NCI-H2171 treated with DMSO at 0.1 percent for 48 hours (cell line): Measurements from ENCODE around the gene ANKRD44.
A peak's percentile ranks its signal among the peaks of the same experiment; 100 is the strongest.

Experiments
- DNase-seq: peaks from one replicate; lab custom pipeline; 2025; lab: John Stamatoyannopoulos, UW

The ANKRD44 gene

DNA sequence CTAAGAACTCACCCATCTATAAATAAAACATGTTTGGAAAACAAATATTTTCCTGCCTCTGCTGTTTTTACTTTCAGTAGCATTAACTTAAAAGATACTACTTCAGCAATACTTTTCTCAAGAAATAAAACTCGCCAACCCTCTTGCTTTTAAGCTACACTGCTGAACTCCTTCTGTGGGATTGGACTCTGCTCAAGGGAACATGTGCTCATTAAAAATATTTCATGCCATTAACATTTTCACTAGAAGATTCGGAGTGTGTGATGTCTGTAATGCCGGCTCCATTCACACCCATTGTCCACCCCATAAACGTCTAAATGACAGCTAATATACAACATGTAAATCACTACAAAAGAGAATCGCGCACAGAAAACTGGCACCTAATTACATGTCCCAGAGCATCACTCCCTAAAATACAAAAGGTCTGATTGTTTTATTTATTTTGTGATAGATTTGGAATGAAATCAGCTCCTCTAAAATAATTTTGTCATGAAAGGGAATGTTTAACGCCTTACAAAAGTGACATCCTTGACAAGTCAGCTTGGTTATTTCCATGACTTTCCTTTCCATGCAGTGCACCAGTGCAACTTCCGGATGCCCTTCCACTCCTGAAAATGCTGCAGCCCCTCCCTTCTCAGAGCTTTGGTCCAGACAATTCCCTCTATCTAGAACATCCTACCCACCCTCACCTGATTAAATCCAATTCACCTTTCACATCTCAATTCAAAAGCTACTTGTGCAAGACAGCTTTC is 73.1 kb downstream of the ANKRD44 start:
- DNase-seq = no peak

DNA sequence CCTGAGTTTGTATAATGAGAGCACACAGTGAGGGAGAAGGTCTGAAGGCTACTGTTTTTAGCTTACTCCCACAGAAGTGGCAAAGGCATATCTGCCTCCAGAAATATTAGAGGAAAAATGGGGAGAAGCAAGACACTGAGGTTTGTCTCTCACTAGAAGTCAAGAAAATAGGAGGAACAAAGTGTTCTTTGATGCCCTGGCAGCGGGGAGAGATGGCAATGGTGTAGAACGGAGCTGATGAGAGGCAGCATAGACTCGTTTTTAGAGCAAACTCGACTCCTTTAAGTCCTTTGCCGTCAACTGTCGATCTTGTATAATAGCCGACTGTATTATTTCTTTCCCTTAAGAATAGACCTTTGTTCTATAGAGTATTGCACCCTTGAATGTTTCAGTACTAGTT is 73.8 kb downstream of the ANKRD44 start:
- DNase-seq = no peak

DNA sequence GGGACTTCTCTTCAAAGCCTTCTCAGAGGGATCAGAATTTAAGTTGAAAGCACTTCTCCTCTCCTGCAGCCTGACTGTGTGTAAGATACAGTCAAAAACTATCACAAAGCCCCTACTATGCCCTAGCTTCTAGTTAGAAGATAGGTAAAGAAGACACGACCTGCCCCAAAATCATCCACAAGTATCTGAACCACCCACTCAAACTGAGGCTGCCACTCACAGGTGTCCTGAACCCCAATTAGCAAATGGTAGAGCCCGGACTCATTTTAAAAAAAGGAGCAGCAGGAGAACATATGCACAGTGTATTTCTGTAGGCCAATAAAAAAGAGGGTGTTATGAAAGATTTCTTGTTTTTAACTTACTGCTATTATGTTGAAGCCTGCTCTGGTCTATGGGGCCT is 74.4 kb downstream of the ANKRD44 start:
- DNase-seq = no peak

DNA sequence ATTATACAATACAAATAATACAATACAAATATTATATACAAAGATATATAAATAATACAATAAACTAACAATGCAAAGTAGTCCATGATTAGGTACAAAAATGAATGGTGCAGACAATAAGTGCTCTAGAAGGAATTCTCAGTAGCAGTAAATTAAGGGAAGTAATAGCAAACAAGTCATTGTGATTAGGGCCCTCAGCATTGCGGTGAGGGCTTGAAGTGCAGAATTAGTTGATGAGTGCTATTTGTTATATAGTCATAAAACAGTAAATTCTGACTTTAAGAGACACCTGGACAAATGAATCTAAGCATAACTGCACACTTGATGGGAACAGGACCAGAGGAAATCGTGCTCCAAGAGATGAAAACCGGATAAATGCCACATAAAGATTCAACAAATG is 74.9 kb downstream of the ANKRD44 start:
- no peak for DNase-seq

DNA sequence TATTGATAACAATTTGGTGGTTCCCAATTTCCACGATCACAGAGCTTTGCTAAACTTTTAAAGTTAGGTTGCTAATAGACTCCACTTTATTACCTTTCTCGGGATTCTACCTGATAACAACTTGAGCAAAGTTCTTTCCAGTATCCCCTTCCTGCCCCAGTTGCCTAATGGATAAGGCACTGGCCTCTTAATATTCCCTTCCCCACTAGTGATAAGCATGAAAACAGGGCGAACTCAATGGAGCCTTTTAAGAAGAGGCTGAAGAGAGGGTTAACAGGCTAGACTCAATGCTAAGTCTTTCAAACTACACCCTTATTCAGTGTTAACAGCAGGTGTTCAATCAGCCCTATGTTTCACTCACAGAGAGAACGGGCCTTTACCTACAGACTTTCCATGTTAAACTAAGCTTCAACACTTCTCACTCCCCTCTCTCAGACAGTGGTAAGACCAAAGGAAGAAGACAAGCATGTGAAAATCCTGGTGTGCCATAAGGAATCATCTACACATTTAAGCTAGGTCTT is 75.8 kb downstream of the ANKRD44 start:
- no peak for DNase-seq

DNA sequence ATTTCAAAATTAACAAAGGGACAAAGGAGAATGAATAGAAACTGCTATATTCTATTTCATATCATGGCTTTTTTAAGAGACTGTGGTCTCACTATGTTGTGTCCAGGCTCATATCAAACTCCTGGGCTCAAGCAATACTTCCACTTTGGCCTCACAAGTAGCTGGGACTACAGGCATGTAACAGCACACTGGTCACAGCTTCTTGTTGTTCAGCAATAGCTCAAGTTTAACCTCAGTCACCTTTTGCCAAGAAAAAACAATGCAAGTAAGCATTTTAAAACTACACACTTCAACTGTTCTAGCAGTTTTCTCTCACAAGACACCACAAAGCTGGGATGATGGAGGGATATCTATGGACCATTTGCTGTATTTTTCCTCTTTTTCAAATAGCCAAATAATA is 77.1 kb downstream of the ANKRD44 start:
- no peak for DNase-seq

DNA sequence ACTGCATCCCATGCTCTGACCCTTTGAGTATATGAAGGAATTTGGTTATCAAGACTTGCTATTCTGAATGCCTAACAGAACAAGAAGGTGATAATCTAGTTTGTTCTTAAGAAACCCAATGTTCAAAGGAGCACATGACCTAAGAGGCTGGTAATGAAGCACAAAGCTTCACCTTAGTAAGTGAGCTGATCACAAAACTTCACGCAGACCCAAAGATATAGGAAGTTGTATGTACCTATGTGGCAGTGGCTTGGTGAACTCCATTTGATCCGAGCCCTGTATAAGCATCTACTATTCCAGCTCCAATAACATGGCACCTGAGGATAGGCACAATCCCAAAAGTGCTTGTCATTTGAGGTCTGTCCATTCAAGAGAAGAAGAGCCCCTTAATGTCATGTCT is 78.6 kb downstream of the ANKRD44 start:
- DNase-seq = no peak

DNA sequence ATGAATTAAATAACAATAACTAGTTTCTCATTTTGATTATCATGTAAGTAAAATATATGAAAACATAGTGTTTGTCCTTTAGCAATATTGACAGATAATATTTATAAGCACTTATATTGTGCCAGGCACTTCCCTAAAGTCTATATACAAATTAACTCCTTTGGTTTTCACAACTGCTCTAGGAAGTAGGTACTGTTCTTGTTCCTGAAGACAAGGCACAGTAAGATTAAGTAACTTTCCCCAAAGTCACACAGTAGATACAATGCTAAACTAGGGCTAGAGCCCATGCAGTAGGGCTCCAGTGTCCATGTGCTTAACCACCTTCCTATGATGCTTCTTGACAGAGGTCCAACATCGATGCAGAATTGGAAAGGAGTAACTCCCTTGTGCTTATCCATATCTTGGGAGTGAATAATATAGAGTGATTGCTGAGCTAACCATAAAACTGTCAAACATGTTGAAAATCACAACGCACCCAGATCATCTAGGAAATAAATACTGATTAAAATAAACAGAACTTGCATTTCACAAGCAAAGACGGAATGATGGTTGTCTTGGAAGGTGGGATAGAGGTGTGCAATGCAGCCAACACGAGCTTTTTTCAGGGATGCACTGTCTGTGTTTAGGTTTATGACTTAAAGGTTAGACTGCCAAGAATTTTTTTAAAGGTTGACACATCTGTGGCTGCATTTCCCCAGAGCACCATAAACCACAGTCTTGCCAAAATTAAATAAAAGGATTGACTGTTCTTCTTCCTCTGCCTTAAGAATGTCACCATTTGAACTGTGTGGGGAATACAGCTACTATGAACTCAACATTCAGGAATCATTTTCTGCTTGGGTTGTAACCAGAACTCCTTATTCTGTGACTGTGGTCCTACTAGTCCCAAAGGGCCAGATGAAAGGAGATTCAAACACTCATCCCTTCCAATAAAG is 80.8 kb downstream of the ANKRD44 start:
- peak; percentile 73 for DNase-seq

DNA sequence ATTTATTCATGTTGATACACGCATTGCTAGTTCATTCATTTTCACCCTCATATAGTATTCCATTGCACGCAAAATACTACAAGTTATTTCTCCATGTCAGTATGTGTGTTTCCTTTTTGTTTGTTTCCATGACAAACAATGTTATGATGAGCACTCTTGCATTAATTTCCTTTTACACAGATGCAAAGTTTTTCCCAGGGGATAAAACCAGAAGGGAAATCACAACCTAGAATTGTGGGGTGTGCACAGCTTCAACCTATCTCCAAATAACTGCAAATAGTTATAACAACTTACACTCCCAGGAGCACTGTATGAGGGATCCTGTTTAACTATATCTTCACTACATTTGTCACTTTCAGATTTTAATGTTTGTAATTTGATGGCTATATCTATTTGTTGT is 87.1 kb downstream of the ANKRD44 start:
- DNase-seq = no peak

DNA sequence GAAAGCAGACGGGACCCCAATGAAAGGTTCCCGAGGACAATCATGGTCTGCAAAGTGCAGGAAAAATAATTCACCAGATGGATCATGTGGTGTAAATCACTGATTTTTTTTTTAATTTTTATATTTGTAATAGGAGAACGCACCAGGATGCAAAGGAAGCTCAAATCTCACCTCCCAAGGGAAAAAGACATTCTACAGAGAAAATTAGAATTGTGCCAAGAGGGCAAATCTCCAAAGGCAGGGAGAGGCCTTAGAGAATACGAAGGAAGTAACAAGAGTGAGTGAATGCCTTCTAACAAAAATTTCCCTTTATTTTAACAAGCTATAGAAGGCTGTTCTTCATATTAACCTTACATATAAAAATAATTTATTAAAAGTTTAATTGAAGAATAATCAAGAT is 90.9 kb downstream of the ANKRD44 start:
- DNase-seq = peak; percentile 95

DNA sequence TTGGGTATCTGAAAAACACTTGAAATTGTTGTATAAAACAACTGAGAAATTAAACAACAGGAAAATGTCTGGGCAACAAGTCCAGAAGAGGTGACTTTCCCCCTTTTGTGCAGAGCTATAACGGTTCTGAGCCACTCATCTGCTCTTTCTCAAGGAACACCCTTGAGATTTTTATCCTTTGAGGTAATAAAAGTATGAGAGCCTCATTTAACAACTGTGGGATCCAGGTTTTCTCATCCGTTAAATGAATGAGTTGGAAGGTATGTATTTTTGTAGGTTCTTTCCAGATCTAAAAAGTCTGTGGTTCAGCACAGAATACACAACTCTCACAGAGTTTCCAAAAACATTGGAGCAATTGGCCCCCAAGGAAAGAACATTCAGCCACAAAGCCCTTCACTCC is 93.0 kb downstream of the ANKRD44 start:
- no peak for DNase-seq

DNA sequence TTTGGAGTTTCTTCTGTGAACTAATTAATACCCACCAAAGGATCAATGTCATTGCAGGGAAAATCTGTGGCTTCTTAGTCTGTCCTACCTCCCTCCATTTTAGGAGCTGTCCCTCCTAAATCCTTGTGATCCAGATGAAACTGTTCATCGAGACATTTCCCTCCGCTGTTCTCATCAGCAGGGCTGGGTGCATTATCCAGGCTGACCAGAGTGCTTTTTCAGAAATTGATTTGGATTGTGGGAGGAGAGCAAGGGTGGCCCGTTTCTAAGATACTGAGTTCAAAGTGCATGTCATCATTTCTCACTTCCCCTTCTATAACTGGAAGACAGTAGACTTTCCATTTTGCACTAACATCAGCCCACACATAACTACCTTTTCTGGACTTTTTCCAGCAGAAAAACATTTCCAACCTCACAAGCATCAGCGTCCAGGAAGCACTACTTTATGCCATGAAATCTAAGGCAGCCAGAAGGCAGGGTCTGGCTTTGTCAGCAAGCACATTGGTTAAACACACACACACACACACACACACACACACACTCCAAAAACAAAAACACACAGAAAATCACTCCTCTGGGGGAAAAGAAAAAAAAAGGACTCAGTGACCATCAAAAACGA is 94.1 kb downstream of the ANKRD44 start:
- no peak for DNase-seq

DNA sequence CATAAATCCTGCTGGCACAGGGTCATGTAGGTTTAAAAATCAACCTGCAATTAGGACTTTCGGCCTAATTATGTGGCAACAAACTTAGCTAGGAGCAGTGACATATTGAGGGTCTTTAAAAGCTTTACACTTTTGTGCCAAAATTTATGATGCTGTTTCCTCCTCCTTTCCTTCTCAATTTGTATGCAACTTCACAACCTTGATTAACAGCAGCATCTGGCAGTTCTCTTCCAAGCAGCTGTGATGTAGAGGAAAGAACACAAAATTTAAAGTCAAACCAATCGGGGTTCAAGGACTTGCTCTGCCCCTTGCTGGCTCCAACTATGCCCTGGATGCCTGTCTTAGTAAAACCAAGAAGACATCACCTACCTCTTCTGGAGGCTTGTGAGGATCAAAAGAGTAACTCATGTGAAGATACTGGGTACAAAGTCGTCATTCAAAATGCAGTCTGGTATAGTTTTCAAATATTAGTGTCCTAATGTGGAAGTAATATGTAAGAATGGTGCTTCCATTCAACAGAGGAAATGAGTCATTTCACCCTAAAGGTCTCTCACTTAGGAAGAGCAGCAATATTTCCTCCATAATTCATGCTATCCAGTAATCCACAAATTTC is 94.7 kb downstream of the ANKRD44 start:
- DNase-seq = no peak

DNA sequence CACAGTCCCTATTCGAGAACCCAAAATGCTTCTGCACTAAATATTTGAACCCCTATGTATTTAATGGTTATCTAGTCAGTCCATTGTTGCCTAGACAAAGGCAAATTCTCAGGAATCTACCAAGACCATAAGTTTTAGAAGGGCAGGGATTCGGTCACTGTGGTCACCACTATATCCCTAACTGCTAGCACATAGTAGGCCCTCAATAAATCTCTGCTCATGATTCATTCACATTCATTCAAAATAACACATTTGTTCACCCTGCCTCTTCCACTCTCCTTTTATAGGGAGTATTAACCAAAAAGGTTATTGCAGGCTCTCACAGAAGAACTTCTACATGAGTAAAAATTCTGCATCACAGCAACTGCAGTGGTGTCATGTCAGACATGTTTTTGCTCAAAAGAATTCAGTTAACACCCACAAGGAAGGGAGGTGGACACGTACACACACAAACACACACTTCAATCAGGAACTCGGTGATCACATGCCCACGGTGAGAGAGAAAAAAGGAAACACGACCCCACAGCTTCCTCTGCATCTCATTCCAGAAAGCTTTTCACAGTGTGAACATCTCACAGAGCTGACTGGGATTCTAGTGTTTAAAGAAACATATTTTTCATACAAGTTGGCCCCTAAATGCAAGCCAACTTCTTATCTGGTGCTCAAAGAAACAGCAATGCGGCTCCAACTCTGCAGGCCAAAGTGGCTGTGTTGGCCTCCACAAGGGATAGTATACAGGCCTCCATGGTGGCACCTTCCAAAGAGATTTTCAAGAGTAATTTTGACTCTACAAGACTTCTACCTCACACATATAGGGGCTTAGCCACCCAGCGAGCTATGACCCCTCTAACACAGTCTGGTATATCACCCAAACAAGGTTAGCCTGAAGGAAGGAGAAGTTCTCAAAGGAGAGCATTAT is 98.0 kb downstream of the ANKRD44 start:
- no peak for DNase-seq

DNA sequence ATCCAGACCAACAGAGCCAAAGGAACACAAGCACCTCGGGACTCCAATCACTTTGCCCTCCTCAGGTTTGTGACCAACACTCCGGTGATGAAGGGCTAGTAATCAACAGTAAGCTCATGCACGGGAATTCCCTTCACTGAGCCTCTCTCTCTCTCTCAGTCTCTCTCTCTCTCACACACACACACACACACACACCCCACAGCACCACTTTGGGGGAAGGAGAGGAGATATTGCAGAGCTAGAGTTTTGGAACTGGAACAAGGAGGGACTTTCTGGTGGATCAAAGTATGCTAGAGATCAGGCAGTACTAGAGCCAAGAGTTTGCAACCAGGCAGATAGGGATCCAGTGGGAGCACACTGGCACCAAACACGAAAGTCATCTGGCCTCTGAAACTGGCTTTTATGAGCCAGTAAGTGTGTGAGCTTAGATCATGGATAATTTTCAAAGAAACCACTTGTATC is 98.7 kb downstream of the ANKRD44 start:
- DNase-seq = no peak

DNA sequence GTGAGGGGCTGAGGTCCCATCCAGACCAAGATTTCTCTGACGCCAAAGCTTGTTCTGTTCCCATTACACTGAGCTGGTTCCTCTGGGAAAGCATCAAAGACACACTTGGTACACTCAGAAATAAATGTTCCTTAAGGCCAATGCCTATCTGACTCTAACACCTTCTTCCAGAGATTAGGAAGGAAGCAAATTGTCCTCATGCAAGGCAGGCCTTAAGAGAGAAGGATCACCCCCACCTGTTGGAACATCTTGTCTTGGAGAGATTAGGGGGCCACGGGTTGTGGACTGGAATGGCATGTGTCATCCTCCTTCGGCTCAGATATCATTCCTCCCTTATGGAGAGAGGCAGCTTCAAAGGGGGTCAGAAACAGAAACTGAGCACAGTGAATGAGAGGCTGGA is 100.2 kb downstream of the ANKRD44 start:
- DNase-seq = no peak

DNA sequence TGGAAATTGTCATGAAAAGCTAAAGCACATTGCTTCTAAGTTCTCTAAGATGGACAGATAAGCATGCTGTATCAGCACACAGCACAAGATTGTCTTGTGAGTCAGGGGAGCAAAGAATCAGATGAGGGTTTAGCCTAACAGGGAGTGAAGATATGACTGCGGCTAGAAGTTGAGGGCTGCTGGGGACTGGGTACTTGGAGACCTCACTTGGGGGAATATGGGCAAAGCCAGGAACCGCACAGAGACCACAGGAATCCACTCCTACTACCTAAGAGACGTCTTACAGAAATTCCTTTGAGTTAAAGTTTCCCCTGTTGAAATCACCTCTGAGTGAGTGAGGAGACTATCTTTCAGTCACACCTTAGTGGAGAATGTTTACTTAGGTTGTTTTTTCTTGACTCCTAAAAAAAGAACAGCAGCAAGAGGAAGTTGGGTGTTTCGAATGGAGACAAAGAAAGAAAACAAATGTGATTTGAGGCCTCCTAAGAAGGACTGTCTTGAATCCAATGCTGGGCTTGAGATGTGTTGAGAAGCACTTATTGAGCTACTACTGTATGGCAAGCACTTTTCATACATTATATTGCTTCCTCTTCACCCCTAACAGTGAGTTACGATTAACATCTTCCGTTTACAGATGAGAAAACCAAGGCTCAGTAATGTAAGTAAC is 100.7 kb downstream of the ANKRD44 start:
- DNase-seq = no peak

DNA sequence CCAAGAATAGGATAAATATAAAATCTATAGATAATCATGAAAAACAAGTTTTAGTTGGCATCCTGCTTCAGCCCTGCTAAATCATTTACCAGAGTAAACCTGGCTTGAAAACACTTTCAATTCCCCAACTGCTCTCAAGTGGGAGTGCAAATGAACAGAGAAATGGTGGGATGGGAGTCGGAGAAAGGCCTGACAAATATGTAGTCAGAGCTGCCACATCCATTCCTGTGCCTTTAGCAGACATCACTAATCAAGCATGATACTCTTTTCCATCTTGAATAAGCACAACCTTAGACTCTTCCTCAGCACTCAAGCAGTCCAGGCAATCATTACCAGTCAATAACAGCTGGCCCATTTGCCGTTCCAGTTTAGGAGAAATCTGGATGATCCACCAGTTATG is 101.3 kb downstream of the ANKRD44 start:
- DNase-seq = no peak

DNA sequence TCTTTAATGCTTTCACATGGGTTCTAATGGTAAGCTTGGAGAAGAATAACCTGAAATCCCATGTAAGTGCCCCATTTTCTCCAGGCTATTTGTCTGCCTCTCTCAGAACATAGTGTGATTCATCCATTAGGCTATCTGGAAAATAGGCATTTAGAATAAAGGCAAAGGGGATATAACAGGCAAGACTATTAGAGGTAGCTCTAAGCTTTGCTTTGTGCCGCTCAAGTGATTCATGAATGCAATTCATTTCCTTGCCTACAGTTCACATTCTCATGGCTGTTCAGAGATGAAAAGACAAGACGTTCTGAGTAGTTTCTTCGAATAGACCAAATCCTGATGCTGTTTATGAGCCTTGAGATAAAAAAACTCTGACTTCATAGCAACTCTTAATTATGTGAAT is 101.7 kb downstream of the ANKRD44 start:
- no peak for DNase-seq

DNA sequence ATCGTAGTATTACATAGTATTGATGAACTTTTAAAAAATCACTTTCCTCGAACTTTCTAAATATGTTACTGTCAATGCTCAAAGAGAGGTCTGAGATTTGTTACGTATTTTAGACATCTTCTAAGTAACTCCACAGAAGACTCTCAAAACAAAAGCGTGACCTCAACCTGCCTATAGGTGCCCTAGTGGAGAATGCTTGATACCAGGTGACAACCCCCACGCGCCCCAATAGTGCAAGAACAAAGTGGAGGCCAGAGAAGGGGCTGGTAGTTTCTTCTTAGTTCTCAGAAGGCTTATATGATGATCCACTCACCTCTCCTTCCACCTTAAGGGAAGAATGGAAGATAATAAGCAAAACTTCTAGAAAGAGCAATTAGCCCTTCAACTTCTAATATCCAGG is 102.6 kb downstream of the ANKRD44 start:
- no peak for DNase-seq
